Naive thymus-derived CD8-positive, alpha-beta T cell (primary cell): Measurements from ENCODE around the gene SHANK1. TPM values are rescaled to one million over a fixed set of nuclear protein-coding genes. Genes with fewer than 3 reads are reported as not detected.

Source experiments
- ATAC-seq, 2 donors: fragments of 150-1000 bp; cut with Tn5 transposase in 1 of 2; sonication (Bioruptor Pico), chemical (Tn5 transposase) in 1 of 2; 1 replicate in 1 of 2; 2 replicates in 1 of 2; pipeline ENCODE4 v1.10.0; 2021; ENCODE audit warnings: mild to moderate bottlenecking in 2 of 2, moderate library complexity in 2 of 2
- POLR2A ChIA-PET: fragments of 350-600 bp; sonication (Branson Sonifier 250); formaldehyde crosslinking; loops from one replicate; lab custom pipeline; 2021; ENCODE audit warnings: antibody characterized with exemption; lab: Charles Lee
- DNase-seq, 10 donors: peaks; one replicate each; pipeline versions ENCODE4 v3.0.0 to v3.0.0-alpha.2; 2020 to 2022
- H3K27ac Mint-ChIP-seq, 10 donors: one replicate each; pipeline ENCODE4 v1.8.0; 2020 to 2022; ENCODE audit warnings: mild to moderate bottlenecking in 10 of 10, mixed read lengths in 10 of 10, moderate library complexity in 4 of 10, inconsistent platforms in 1 of 10
- H3K27me3 Mint-ChIP-seq, 5 donors: one replicate each; pipeline ENCODE4 v1.8.0; 2021 to 2022; ENCODE audit warnings: mixed read lengths in 5 of 5
- H3K36me3 Mint-ChIP-seq, 3 donors: one replicate each; pipeline ENCODE4 v1.8.0; 2020 to 2022; ENCODE audit warnings: mixed read lengths in 3 of 3, mild to moderate bottlenecking in 2 of 3, inconsistent platforms in 1 of 3
- H3K4me1 Mint-ChIP-seq, 4 donors: one replicate each; pipeline ENCODE4 v1.8.0; 2021 to 2022; ENCODE audit warnings: mixed read lengths in 4 of 4
- H3K4me3 Mint-ChIP-seq, 10 donors: one replicate each; pipeline ENCODE4 v1.8.0; 2020 to 2022; ENCODE audit warnings: mild to moderate bottlenecking in 10 of 10, mixed read lengths in 10 of 10, moderate library complexity in 6 of 10, inconsistent platforms in 1 of 10
- H3K9me3 Mint-ChIP-seq, 9 donors: one replicate each; pipeline ENCODE4 v1.8.0; 2020 to 2022; ENCODE audit warnings: mixed read lengths in 9 of 9, mild to moderate bottlenecking in 3 of 9, inconsistent platforms in 1 of 9, moderate library complexity in 1 of 9
- polyA plus RNA-seq, 3 donors: library from polyadenylated mRNA; unstranded; fragments of 300-500 nt; fragmentation: Illumina TruSeq; gene quantifications; one replicate each; pipeline ENCODE4 v1.2.3, GENCODE V29; 2021
- total RNA-seq, 8 experiments: library from RNA in 2 of 8; stranded (reverse) in 2 of 8; gene quantifications; one replicate each; pipeline ENCODE4 v1.2.3 and lab custom pipeline; 2021 to 2026

Gene SHANK1
- total and polyA plus RNA-seq, 5 experiments from 2014 or later: 0.26 to 0.96 (median 0.37) TPM; not detected in 1

GRCh38 chr19:50670102-50670380, 49.6 kb downstream of the SHANK1 start:
- Mint-ChIP-seq H3K9me3 (peaks cover 0 to 3% (median 0%) of the 10 kb centered on the region in 9 donors), H3K4me1 (peaks cover 0 to 6% (median 3%) of the 10 kb centered on the region in 4 donors), H3K27ac (peak overlapping the region in 2 of 10 donors; percentile 13 to 51), H3K4me3 (peak overlapping the region in 1 of 10 donors; percentile 19), H3K36me3 (peaks cover 0 to 5% (median 0%) of the 10 kb centered on the region in 3 donors), H3K27me3 (peaks cover 25 to 61% (median 39%) of the 10 kb centered on the region in 5 donors)
- DNase-seq (no peak), ATAC-seq (no peak)
- POLR2A ChIA-PET: no interaction called here

- peaks cover 27 to 65% (median 39%) of the 10 kb centered on the region in 5 donors for H3K27me3 Mint-ChIP-seq
- peaks cover 0 to 5% (median 0%) of the 10 kb centered on the region in 3 donors for H3K36me3 Mint-ChIP-seq
These were observed 50.1 kb downstream of the SHANK1 start for GRCh38 chr19:50669302-50670101.

GRCh38 chr19:50668879-50669278, 50.7 kb downstream of the SHANK1 start:
- peaks cover 0 to 3% (median 0%) of the 10 kb centered on the region in 9 donors for H3K9me3 Mint-ChIP-seq
- peak overlapping the region in 1 of 10 donors; percentile 40 for H3K27ac Mint-ChIP-seq
- H3K36me3 Mint-ChIP-seq: peaks cover 0 to 7% (median 0%) of the 10 kb centered on the region in 3 donors
- H3K4me3 Mint-ChIP-seq: peak overlapping the region in 3 of 10 donors; percentile 19 to 33 (median 22)
- peaks cover 0 to 6% (median 3%) of the 10 kb centered on the region in 4 donors for H3K4me1 Mint-ChIP-seq
- peaks cover 27 to 65% (median 39%) of the 10 kb centered on the region in 5 donors for H3K27me3 Mint-ChIP-seq
- ATAC-seq: no peak
- no peak for DNase-seq
- POLR2A ChIA-PET: no interaction called here

More at GRCh38 chr19:50669302-50670101, 50.1 kb downstream of the SHANK1 start:
- DNase-seq (peak in 7 of 10 donors; percentile 19 to 48 (median 46)), ATAC-seq (no peak)
- H3K27ac Mint-ChIP-seq: peak overlapping the region in 2 of 10 donors; percentile 13 to 40
- H3K4me1 Mint-ChIP-seq: peaks cover 0 to 6% (median 3%) of the 10 kb centered on the region in 4 donors
- H3K9me3 Mint-ChIP-seq: peaks cover 0 to 3% (median 0%) of the 10 kb centered on the region in 9 donors
- POLR2A ChIA-PET: no interaction called here
- peak overlapping the region in 4 of 10 donors; percentile 19 to 33 (median 20) for H3K4me3 Mint-ChIP-seq

GRCh38 chr19:50668416-50668815, 51.2 kb downstream of the SHANK1 start:
- Mint-ChIP-seq H3K9me3 (peaks cover 0 to 4% (median 0%) of the 10 kb centered on the region in 9 donors), H3K36me3 (peaks cover 0 to 7% (median 0%) of the 10 kb centered on the region in 3 donors), H3K4me3 (no peak overlapping the region), H3K27me3 (peaks cover 26 to 65% (median 39%) of the 10 kb centered on the region in 5 donors), H3K4me1 (peaks cover 0 to 6% (median 3%) of the 10 kb centered on the region in 4 donors), H3K27ac (no peak overlapping the region)
- ATAC-seq (no peak), DNase-seq (no peak)
- POLR2A ChIA-PET: interaction anchor here (1.2 kb wide), 1 partner anchor 10 kb away, joined by 3 read pairs; no protein-coding TSS in a partner anchor

- Mint-ChIP-seq H3K36me3 (peaks cover 0 to 4% (median 0%) of the 10 kb centered on the region in 3 donors), H3K4me3 (no peak overlapping the region), H3K4me1 (peaks cover 0 to 6% (median 2%) of the 10 kb centered on the region in 4 donors), H3K27me3 (peaks cover 23 to 65% (median 39%) of the 10 kb centered on the region in 5 donors), H3K27ac (no peak overlapping the region), H3K9me3 (peaks cover 0 to 5% (median 0%) of the 10 kb centered on the region in 9 donors)
- DNase-seq: no peak
- POLR2A ChIA-PET: interaction anchor here (1.2 kb wide), 1 partner anchor 10 kb away, joined by 3 read pairs; no protein-coding TSS in a partner anchor
- peak; percentile 33 to 44 for ATAC-seq
These were observed 51.8 kb downstream of the SHANK1 start for GRCh38 chr19:50667759-50668231.

GRCh38 chr19:50667177-50667758, 52.3 kb downstream of the SHANK1 start:
- Mint-ChIP-seq H3K27ac (no peak overlapping the region), H3K4me3 (no peak overlapping the region), H3K27me3 (peaks cover 23 to 65% (median 41%) of the 10 kb centered on the region in 5 donors), H3K36me3 (peaks cover 0 to 4% (median 0%) of the 10 kb centered on the region in 3 donors), H3K4me1 (peaks cover 0 to 6% (median 2%) of the 10 kb centered on the region in 4 donors), H3K9me3 (peaks cover 0 to 5% (median 0%) of the 10 kb centered on the region in 9 donors)
- ATAC-seq (peak in 1 of 2 donors; percentile 29), DNase-seq (no peak)
- POLR2A ChIA-PET: interaction anchor here (1.2 kb wide), 1 partner anchor 9 kb away, joined by 3 read pairs; no protein-coding TSS in a partner anchor

- Mint-ChIP-seq H3K4me3 (peak overlapping the region in 3 of 10 donors; percentile 24 to 43 (median 34)), H3K27me3 (peaks cover 20 to 63% (median 35%) of the 10 kb centered on the region in 5 donors)
These were observed 53.0 kb downstream of the SHANK1 start for GRCh38 chr19:50666346-50667176.

GRCh38 chr19:50664204-50664603, 55.4 kb downstream of the SHANK1 start:
- Mint-ChIP-seq H3K4me3 (no peak overlapping the region), H3K4me1 (peaks cover 0 to 9% (median 6%) of the 10 kb centered on the region in 4 donors), H3K27me3 (peaks cover 18 to 56% (median 32%) of the 10 kb centered on the region in 5 donors), H3K27ac (no peak overlapping the region), H3K9me3 (peaks cover 0 to 3% (median 0%) of the 10 kb centered on the region in 9 donors), H3K36me3 (peaks cover 0 to 2% (median 0%) of the 10 kb centered on the region in 3 donors)
- DNase-seq: no peak
- no peak for ATAC-seq
- POLR2A ChIA-PET: no interaction called here

More at GRCh38 chr19:50666346-50667176, 53.0 kb downstream of the SHANK1 start:
- Mint-ChIP-seq H3K9me3 (peaks cover 0 to 5% (median 0%) of the 10 kb centered on the region in 9 donors), H3K27ac (no peak overlapping the region), H3K4me1 (peaks cover 0 to 6% (median 2%) of the 10 kb centered on the region in 4 donors), H3K36me3 (peaks cover 0 to 4% (median 0%) of the 10 kb centered on the region in 3 donors)
- no peak for DNase-seq
- no peak for ATAC-seq
- POLR2A ChIA-PET: no interaction called here

GRCh38 chr19:50663482-50663790, 56.2 kb downstream of the SHANK1 start:
- H3K36me3 Mint-ChIP-seq: peaks cover 0 to 2% (median 0%) of the 10 kb centered on the region in 3 donors
- no peak overlapping the region for H3K4me3 Mint-ChIP-seq
- POLR2A ChIA-PET: no interaction called here
- H3K4me1 Mint-ChIP-seq: peaks cover 3 to 11% (median 8%) of the 10 kb centered on the region in 4 donors
- ATAC-seq: no peak
- H3K9me3 Mint-ChIP-seq: peaks cover 0 to 4% (median 0%) of the 10 kb centered on the region in 9 donors
- no peak for DNase-seq
- peaks cover 18 to 55% (median 32%) of the 10 kb centered on the region in 5 donors for H3K27me3 Mint-ChIP-seq
- H3K27ac Mint-ChIP-seq: no peak overlapping the region

- ATAC-seq: no peak
- H3K9me3 Mint-ChIP-seq: peaks cover 0 to 9% (median 0%) of the 10 kb centered on the region in 9 donors
- peaks cover 0 to 2% (median 0%) of the 10 kb centered on the region in 3 donors for H3K36me3 Mint-ChIP-seq
- POLR2A ChIA-PET: interaction anchor here (0.5 kb wide), 1 partner anchor 715 kb away, joined by 4 read pairs; no protein-coding TSS in a partner anchor
- peaks cover 8 to 17% (median 13%) of the 10 kb centered on the region in 4 donors for H3K4me1 Mint-ChIP-seq
- peak overlapping the region in 1 of 10 donors; percentile 32 for H3K4me3 Mint-ChIP-seq
- no peak overlapping the region for H3K27ac Mint-ChIP-seq
- no peak for DNase-seq
- H3K27me3 Mint-ChIP-seq: peaks cover 21 to 60% (median 37%) of the 10 kb centered on the region in 5 donors
These were observed 56.7 kb downstream of the SHANK1 start for GRCh38 chr19:50662651-50663481.
